ENCODE results near the gene RASGRF1. TPM values are rescaled to one million over a fixed set of nuclear protein-coding genes. Genes with fewer than 3 reads are reported as not detected.

The RASGRF1 gene
- total RNA-seq, 1 experiment from 2014 or later = 0.59 TPM

- DNase-seq (ENCODE audit: low read depth, low spot score) (no peak), ATAC-seq (no peak)
Observed at GRCh38 chr15:79059081-79059572, 31.5 kb downstream of the RASGRF1 start.

DNA sequence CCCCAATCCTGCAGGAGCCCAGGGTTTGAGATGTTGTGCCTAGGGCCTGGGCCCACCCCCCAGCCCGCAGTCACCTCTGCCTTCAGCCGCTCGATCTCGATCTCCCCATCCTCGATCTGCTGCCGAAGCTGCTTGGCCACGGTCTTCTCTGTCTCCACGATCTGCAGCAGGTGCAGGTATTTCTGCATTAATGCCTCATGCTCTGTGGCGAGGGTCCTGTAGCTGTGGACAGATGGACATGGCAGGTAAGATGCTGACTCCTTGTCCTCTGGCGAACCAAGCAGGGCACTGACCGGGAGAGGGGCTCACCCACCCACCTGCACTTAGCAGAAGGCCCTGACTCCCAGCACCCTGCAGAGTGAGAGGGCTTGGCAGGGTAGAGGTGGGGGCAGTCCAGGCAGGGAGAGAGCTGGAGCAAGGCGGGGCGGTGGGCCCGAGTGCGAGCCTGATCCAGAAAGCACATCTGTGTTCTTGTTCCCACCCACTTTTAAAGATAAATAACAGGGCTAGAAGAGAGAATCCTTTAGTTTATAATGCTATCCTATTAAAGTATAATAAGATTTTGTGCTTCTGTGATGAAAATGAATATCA is 32.2 kb downstream of the RASGRF1 start:
- no peak overlapping the region for H3K27ac ChIP-seq (ENCODE audit: low read length)
- no peak for TF ChIP-seq POLR2AphosphoS5 (IDR thresholded peaks at IDR 0.05; ENCODE audit: low read depth, low read length)
- TF ChIP-seq, protein P1, sequence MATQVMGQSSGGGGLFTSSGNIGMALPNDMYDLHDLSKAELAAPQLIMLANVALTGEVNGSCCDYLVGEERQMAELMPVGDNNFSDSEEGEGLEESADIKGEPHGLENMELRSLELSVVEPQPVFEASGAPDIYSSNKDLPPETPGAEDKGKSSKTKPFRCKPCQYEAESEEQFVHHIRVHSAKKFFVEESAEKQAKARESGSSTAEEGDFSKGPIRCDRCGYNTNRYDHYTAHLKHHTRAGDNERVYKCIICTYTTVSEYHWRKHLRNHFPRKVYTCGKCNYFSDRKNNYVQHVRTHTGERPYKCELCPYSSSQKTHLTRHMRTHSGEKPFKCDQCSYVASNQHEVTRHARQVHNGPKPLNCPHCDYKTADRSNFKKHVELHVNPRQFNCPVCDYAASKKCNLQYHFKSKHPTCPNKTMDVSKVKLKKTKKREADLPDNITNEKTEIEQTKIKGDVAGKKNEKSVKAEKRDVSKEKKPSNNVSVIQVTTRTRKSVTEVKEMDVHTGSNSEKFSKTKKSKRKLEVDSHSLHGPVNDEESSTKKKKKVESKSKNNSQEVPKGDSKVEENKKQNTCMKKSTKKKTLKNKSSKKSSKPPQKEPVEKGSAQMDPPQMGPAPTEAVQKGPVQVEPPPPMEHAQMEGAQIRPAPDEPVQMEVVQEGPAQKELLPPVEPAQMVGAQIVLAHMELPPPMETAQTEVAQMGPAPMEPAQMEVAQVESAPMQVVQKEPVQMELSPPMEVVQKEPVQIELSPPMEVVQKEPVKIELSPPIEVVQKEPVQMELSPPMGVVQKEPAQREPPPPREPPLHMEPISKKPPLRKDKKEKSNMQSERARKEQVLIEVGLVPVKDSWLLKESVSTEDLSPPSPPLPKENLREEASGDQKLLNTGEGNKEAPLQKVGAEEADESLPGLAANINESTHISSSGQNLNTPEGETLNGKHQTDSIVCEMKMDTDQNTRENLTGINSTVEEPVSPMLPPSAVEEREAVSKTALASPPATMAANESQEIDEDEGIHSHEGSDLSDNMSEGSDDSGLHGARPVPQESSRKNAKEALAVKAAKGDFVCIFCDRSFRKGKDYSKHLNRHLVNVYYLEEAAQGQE (IDR thresholded peaks at IDR 0.05; ENCODE audit: insufficient read depth in 1 of 2, low read depth in 2 of 2, low read length in 1 of 2) = no peak
- no peak for TF ChIP-seq TCF7L2 (IDR thresholded peaks at IDR 0.05; ENCODE audit: low read depth, low read length)
- TF ChIP-seq, protein P2, sequence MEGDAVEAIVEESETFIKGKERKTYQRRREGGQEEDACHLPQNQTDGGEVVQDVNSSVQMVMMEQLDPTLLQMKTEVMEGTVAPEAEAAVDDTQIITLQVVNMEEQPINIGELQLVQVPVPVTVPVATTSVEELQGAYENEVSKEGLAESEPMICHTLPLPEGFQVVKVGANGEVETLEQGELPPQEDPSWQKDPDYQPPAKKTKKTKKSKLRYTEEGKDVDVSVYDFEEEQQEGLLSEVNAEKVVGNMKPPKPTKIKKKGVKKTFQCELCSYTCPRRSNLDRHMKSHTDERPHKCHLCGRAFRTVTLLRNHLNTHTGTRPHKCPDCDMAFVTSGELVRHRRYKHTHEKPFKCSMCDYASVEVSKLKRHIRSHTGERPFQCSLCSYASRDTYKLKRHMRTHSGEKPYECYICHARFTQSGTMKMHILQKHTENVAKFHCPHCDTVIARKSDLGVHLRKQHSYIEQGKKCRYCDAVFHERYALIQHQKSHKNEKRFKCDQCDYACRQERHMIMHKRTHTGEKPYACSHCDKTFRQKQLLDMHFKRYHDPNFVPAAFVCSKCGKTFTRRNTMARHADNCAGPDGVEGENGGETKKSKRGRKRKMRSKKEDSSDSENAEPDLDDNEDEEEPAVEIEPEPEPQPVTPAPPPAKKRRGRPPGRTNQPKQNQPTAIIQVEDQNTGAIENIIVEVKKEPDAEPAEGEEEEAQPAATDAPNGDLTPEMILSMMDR (IDR thresholded peaks at IDR 0.05) = no peak
- no peak for TF ChIP-seq SIN3A (IDR thresholded peaks at IDR 0.05; ENCODE audit: borderline replicate concordance, insufficient read depth, low read depth, low read length)
- no peaks in the 10 kb centered on the region for H3K4me1 ChIP-seq (ENCODE audit: control insufficient read depth, insufficient read depth, low read length)
- H3K36me3 ChIP-seq (ENCODE audit: control insufficient read depth, insufficient read depth, low read length) = no peaks in the 10 kb centered on the region
- CTCF ChIA-PET = no interaction called here
- in situ Hi-C loops (cut with HindIII; ENCODE audit: low pct_unique_long_range_greater_than_20kb, low sequenced_read_pairs) (no loop called here), intact Hi-C loops (cut with micrococcal nuclease; ENCODE audit: unreplicated experiment) (no loop called here)
- DNase-seq (ENCODE audit: low read depth, low spot score) (no peak), ATAC-seq (no peak)
- no peaks in the 10 kb centered on the region for H3K9me3 ChIP-seq (ENCODE audit: control insufficient read depth, insufficient read depth, low read depth, low read length)
- peaks cover 2% of the 10 kb centered on the region for H3K27me3 ChIP-seq (ENCODE audit: control insufficient read depth, insufficient read depth, low read length)
- no peak overlapping the region for H3K4me3 ChIP-seq (ENCODE audit: low read depth in 2 of 2, low read length in 2 of 2)
- POLR2A ChIA-PET = no interaction called here
- BruUV-seq (replicated peaks) = no TSS peak

More at GRCh38 chr15:79059081-79059572, 31.5 kb downstream of the RASGRF1 start:
- H3K9me3 ChIP-seq (ENCODE audit: control insufficient read depth, insufficient read depth, low read depth, low read length) = no peaks in the 10 kb centered on the region
- TF ChIP-seq TCF7L2 (IDR thresholded peaks at IDR 0.05; ENCODE audit: low read depth, low read length) (no peak), POLR2AphosphoS5 (IDR thresholded peaks at IDR 0.05; ENCODE audit: low read depth, low read length) (no peak), SIN3A (IDR thresholded peaks at IDR 0.05; ENCODE audit: borderline replicate concordance, insufficient read depth, low read depth, low read length) (no peak)
- TF ChIP-seq, protein P1 (IDR thresholded peaks at IDR 0.05; ENCODE audit: insufficient read depth in 1 of 2, low read depth in 2 of 2, low read length in 1 of 2) = no peak
- TF ChIP-seq, protein P2 (IDR thresholded peaks at IDR 0.05) = no peak
- no peaks in the 10 kb centered on the region for H3K36me3 ChIP-seq (ENCODE audit: control insufficient read depth, insufficient read depth, low read length)
- H3K4me3 ChIP-seq (ENCODE audit: low read depth in 2 of 2, low read length in 2 of 2) = no peak overlapping the region
- H3K4me1 ChIP-seq (ENCODE audit: control insufficient read depth, insufficient read depth, low read length) = no peaks in the 10 kb centered on the region
- intact Hi-C loops (cut with micrococcal nuclease; ENCODE audit: unreplicated experiment) (no loop called here), in situ Hi-C loops (cut with HindIII; ENCODE audit: low pct_unique_long_range_greater_than_20kb, low sequenced_read_pairs) (no loop called here)
- ChIA-PET POLR2A (no interaction called here), CTCF (no interaction called here)
- BruUV-seq (replicated peaks) = no TSS peak
- no peak overlapping the region for H3K27ac ChIP-seq (ENCODE audit: low read length)
- peaks cover 2% of the 10 kb centered on the region for H3K27me3 ChIP-seq (ENCODE audit: control insufficient read depth, insufficient read depth, low read length)

All from Panc1 (cell line).